ENCODE results near the gene SOD3.

Gene SOD3

GRCh38 chr4:24845902-24846301, 50.5 kb downstream of the SOD3 start:
- DNase-seq: no peak

- no peak for DNase-seq
Observed at GRCh38 chr4:24846716-24847115, 51.3 kb downstream of the SOD3 start.

- DNase-seq: no peak
Observed at GRCh38 chr4:24849351-24849750, 54.0 kb downstream of the SOD3 start.

- DNase-seq: no peak
Observed at GRCh38 chr4:24849756-24850155, 54.4 kb downstream of the SOD3 start.
